Kidney capillary endothelial cell (primary cell): ENCODE data around the gene ATXN2.
"Not testable (repeated sequence)": the region's sequence is repeated elsewhere in the genome, so short reads cannot be mapped to it uniquely, and the experiment has no call there.

Experiments
- DNase-seq: peaks from one replicate; pipeline ENCODE4 v3.0.0-alpha.2; 2018; ENCODE audit warnings: low spot score

Gene ATXN2

DNA sequence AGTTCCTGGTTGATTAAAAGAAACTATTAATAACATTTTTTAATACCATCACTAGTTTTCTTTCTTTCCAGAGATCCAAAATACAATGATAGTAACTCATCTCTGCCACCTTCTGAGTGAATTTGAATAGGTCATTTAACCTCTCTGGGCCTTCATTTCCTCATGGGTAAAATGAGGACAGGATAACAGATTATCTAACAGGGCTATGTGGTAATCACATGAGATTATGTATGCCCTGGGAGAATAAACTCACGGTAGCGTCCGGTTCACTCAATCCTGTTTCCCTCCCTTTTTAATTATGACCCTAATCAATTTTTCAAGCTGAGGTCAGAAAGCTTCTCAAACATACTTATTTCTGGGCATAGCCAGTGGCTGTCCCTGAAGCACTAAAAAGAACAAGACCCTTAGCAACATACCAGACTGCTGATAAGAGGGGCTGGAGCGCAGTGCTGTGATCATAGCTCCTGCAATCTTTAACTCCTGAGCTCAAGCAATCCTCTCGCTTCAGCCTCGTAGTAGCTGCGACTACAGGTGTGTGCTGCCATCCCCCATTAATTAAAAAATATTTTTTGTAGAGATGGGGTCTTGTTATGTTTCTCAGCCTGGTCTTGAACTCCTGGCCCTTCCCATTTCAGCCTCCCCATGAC is 24.2 kb downstream of the ATXN2 start:
- DNase-seq: no peak

DNA sequence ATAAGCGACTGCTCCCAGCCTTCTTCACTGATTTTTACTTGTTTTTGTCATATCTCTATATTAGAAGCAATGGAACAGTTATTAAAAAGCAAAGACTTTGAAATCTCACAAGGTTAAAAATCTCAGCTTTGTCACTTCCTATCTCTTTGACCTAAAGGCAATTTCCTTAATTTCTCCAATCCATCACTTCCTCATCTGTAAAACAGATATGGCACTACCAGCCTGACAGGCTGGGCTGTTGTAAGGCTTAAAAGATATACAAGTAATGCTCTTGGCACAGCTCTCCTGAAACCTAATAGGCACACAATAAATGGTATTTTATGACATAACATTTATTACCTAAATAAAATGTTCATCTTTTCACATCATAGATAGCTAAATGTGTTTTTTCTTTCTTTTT is 25.6 kb downstream of the ATXN2 start:
- no peak for DNase-seq

DNA sequence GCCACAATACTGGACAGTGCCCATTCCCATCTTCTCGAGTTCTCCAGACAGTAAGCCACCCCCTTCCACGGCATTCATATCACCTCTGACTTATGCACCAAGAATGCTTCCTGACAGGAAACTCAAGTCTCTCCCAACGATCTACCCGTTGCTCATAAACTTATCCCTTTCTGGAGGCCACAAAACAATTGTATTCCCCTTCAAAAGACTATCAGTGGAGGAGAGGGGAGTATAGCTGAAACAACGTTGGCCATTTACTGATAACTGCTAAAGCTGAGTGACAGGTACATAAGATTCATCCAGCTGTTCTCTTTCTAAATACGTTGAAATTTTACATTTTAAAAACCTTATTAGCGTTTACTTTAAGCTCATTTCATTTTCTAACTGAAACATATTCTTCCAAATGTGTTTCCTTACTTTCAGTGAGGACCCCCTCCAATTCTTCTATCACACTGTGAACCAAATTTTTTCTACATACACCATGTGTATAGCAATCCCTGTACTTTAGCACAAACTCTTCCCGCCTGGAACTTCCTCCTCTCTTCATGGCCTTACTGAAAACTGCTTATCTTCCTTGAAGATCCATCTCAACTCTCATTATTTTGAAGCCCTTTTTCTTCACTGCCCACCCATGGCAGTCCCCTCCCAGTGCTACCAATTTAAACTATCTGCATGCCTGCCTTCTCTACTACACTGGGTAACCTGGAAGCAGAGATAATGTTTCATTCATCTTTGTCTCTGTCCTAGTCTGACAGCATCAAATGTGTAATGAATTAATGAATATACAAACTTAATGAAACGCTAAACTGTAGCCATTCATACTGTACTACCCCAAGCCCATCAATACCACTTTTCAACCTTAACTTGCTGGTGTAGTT is 28.8 kb downstream of the ATXN2 start:
- DNase-seq: peak; percentile 89

DNA sequence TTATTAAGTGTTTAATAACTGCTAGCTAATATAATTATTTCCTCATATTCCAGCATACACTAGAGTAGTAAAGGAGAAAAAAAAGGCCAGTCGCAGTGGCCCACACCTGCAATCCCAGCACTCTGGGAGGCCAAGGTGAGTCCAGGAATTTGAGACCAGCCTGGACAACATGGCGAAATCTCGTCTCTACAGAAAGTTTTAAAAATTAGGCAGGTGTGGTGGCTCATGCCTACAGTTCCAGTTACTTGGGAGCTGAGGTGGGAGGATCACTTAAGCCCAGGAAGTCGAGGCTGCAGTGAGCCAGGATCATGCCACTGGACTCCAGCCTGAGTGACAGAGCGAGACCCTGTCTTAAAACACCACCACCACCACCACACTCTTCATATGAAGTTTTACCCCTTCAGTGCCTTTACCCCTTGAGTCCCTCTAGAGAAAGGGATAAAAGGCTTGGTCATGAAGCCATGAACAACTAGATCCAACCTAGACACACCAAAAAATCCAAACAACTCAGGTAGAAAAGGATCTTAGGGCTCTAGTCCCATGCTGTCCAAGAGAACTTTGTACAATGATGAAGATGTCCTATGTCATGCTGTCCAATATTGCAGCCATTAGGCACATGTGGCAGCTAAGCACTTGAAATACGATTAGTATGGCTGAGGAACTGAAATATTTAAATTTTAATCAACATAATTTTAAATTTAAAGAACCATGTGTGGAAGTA is 29.6 kb downstream of the ATXN2 start:
- no peak for DNase-seq

DNA sequence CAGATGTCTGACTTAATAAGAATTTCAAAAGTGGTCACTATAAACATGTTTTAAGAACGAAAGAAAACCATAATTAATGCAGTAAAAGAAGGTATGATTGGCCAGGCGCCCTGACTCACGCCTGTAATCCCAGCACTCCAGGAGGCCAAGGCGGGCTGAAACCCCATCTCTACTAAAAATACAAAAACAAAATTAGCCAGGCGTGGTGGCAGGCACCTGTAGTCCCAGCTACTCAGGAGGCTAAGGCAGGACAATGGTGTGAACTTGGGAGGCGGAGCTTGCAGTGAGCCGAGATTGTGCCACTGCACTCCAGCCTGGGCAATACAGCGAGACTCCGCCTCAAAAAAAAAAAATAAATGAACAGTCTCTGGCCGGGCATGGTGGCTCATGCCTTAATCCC is 38.3 kb downstream of the ATXN2 start:
- not testable (repeated sequence) for DNase-seq

DNA sequence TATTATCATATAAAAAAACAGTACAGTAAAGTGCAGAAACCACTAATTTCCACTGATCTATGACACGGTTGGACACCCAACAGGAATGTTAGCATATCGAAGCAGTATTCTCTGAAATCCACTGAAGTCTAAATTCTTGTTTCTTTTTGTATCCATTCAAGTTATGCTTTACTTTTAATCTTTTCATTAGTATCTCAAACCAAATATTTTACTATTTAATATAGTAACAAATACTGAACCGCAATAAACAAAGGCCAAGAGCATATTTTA is 41.1 kb downstream of the ATXN2 start:
- no peak for DNase-seq

DNA sequence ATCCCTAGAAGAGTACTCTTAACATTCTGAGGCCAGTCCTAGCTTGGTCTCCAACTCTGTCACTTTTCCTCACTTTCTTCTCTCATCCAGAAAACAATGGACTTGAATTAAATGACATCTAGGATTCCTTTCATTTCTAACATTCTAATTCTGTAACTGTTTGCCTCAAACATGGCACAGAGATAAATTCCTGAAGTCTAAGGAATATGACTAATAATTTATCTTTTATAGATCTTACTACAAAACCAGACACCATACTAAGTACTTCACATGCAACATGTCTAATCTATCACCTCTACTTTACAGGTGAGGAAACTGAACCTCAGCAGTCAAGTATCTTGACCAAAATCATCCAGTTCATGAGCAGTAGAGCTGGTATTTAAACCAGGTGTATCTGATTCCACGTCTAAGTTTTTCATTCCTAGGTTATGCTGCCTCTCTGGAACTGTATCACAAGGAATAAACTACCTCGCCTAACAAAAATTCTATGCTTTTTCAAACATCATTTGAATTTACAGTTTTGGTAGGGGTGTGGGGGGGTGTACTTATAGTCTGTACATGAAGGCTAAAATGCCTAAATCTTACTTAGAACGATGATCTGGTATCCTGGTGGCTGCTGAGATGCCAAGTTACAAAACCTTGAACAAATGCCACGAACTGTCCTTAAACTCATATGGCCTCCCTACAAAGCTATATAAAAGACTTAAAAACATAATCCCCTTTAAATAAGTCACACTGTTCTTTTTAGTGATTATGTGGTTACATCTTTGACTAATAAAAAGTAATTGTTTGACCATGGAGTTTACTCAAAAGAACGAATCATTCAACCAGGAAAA is 41.6 kb downstream of the ATXN2 start:
- DNase-seq: no peak

DNA sequence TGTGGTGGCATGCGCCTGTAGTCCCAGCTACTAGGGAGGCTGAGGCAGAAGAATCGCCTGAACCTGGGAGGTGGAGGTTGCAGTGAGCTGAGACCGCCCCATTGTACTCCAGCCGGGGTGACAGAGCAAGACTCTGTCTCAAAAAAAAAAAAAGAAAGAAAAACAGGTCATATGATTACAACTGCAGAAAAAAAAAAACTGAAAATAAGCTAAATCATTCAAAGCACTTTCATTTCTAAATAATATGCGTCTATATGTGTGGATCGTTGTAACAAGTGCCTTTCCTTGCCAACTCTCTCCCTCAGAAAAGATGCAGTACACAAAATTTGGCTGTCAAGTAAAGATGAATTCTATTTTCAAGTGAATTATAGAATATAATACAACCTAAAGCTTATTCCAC is 42.4 kb downstream of the ATXN2 start:
- DNase-seq: no peak

DNA sequence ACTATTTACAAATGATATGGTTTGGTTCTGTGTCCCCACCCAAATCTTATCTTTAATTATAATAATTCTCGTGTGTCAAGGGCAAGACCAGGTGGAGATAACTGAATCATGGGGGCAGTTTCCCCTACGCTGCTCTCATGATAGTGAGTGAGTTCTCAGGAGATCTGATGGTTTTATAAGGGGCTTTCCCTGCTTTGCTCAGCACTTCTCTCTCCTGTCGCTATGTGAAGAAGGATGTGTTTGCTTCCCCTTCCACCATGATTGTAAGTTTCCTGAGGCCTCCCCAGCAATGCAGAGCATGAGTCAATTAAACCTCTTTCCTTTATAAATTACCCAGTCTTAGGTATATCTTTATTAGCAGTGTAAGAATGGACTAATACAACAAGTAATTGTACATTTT is 43.8 kb downstream of the ATXN2 start:
- not testable (repeated sequence) for DNase-seq

DNA sequence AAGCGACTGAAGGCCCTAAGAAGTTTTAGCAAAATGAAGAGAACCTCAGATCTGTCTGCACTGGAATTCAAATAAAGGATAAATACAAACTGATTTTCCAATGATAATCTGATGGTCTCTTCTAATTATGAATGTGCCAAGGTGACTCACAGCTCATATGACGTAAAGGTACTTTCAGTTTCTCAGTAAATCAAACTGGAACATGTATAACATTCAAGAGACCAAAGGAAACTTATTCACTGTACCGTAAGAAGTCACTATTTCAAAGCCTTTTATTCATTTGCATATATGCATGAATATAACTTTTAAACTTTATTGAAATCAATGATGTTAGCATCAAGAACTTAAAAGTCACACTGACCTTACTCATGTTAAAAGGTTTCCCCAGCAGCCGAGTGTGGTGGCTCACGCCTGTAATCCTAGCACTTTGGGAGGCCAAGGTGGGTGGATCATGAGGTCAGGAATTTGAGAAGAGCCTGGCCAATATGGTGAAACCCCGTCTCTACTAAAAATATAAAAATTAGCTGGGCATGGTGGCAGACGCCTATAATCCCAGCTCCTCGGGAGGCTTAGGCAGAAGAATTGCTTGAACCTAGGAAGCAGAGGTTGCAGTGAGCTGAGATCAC is 52.2 kb downstream of the ATXN2 start:
- no peak for DNase-seq

DNA sequence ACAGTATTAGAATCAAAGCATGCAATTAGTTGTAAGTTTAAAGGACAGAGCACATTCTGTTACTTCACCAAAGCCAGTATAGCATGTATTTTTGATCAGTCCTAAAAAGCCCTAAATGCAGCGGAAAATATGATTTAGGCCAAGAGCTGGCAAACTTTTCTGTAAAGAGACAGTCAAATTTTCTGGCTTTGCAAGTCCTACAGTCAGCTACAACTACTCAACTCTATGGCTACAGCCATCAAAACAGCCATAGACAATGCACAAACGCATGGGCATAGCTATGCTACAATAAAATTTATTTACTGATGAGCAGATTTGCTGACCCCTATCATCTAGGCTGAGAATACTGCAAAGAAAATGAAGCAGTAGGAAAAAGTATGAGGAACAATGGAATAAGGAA is 52.9 kb downstream of the ATXN2 start:
- no peak for DNase-seq

DNA sequence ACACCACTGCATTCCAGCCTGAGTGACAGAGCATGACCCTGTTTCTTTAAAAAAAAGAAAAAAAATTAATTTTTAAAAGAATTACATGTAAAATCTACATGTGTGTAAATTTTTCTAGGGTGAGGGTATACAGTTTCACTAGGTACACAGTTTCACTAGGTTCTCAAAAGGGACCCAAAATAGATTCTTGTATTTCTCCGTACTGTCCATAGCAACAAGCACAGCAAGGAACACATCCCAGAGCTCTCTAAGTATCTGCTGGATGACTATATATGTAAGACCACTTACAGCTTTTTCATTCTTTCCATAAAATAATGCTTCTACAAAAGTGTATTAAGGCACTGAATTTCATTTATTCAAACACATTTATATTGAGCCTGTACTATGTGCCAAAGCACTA is 55.1 kb downstream of the ATXN2 start:
- DNase-seq: no peak

DNA sequence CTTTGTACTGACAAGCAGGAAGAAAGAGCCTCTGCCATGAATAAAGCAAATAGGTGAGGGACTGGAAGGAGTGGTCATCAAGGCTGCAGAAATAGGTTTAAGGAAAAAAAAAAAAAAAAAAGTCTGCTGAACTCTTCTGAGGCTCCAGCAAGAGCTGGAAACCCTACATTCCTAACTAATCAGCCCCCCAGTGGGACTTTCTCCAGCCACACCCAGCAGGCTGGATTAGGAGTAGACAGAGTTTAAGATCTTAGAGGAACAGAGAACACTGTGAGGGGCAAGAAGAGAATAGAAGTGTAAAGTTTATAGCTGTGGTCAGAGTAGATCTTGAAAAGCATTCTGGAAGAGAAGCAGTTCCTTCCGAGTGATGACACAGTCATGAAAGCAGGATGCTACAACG is 66.4 kb downstream of the ATXN2 start:
- no peak for DNase-seq

DNA sequence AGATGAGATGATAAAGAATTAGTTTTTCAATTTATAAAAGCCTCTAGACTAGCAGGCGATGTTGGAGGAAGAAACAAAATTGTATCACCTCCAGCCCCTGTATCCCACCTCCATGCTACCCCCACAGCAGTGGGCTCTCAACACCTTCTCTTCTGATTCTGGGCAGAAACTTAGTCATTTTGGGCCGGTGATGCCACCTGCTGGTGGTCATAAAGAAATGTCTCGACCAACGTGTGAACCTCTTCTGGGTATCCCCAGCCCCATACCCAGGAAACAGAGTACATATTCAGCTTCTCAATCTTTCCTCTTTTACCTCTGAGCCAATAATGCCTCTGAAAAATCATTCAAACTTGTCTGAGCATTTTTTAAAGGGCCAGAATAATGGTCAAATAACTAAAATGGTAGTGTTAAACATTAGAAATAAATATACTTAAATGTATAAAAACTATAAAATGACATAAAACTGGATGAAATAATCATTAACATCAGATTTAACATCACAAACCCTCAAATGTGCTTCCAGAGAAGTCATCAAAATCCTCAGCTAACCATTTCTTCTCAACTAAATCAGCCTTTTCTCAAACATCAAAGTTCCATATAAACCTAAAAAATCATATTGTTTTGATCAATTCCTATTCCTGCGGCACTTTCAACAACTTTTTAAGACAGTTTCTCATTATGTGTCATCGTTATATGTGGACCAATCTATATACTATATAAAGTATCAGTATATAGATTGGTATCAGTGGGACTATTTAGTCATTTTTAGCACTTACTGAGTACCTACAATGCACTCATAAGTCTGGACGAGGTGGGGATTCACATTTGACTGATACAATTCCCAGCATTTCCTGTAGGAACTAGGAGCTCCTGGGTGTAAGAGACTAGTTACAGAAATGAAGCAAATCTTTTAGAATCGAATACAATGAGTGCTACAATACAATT is 69.4 kb downstream of the ATXN2 start:
- peak; percentile 48 for DNase-seq

DNA sequence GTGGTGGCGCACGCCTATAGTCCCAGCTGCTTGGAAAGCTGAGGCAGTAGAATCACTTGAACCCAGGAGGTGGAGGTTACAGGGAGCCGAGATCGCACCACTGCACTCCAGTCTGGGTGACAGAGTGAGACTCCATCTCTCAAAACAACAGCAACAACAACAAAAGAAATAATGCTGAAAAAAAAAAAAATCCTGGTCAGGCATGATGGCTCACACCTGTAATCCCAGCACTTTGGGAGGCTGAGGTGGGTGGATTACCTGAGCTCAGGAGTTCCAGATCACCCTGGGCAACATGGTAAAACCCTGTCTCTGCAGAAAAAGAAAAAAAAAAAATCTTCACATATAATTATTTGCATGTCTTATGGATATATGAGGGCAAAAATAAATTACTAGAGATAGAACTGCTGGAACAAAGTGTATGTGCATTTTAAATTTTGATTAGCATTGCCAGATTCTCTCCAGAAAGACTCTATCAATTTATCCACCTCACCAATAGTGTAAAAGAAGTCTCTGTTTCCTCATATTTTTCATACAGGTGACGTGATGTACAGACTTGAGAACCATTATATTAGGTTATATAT is 75.4 kb downstream of the ATXN2 start:
- DNase-seq: no peak

DNA sequence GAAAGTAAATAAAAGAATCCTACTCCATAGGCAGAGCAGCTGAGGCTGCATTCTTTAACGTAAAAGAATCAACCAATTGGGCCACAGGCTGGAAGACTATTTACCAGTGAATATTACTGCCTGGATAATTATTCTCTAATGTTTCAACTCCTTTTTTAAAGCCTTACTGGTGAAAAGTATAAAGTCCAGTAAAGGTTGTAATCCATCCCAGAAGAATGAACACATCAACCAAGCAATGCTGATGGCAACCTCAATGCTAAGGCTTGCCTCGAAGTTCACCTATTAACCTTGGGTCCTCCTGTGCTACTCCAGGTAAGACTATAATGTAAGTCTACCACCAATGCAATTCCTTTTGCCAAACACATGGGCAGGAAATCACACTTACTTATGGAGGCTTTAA is 77.3 kb downstream of the ATXN2 start:
- no peak for DNase-seq

DNA sequence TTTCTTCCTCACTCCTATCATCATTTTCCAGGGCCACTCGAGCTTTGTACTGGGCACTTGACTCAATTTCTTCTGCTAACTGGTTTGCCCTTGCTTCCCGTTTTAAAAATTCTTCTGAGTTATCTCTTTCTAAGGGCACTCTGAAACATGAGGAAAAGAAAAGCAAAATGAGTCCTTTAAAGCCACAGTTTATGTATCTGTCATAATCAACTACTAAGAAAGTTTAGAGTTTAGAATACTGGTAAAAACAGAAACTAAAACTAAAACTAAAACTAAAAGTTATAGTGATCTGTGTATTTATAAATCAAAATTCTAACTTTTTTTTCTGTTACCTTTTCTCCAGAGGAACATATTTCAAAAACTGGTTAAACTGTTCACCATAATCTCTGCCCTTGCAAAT is 79.2 kb downstream of the ATXN2 start:
- no peak for DNase-seq

DNA sequence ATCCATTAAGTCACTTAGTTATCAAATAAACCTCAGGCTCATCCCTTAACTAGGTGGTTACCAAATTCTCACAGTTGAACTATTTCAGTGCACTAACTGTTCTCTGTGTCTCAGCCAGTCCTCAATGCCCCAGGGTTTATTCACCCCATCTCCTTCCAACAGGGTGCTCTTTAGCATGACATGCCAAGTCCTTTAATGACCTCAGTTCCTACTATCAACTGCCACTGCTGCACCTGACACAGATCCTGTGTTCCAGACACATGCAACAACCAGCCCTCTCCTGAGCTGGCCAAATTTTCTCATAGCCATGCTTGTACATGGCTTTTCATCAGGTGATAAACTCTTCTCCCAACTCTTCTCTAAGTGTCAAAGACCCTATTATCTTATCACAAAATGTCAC is 80.0 kb downstream of the ATXN2 start:
- DNase-seq: no peak

DNA sequence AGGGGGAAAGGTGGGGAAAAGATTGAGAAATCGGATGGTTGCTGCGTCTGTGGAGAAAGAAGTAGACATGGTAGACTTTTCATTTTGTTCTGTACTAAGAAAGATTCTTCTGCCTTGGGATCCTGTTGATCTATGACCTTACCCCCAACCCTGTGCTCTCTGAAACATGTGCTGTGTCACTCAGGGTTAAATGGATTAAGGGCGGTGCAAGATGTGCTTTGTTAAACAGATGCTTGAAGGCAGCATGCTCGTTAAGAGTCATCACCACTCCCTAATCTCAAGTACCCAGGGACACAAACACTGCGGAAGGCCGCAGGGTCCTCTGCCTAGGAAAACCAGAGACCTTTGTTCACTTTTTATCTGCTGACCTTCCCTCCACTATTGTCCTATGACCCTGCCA is 91.4 kb downstream of the ATXN2 start:
- not testable (repeated sequence) for DNase-seq

DNA sequence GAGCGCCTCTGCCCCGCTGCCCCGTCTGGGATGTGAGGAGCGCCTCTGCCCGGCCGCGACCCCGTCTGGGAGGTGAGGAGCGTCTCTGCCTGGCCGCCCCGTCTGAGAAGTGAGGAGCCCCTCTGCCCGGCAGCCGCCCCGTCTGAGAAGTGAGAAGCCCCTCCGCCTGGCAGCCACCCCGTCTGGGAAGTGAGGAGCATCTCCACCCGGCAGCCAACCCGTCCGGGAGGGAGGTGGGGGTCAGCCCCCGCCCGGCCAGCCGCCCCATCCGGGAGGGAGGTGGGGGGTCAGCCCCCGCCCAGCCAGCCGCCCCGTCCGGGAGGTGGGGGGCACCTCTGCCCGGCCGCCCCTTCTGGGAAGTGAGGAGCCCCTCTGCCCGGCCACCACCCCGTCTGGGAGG is 91.9 kb downstream of the ATXN2 start:
- DNase-seq: not testable (repeated sequence)
